Smooth muscle cell (in vitro differentiated cells): Measurements from ENCODE around the gene DDX3Y. TPM values are rescaled to one million over a fixed set of nuclear protein-coding genes. Genes with fewer than 3 reads are reported as not detected.

ENCODE experiments used
- DNase-seq: peaks from one replicate; lab custom pipeline; 2025; ENCODE audit not compliant: unreplicated experiment; lab: John Stamatoyannopoulos, UW
- H2AFZ ChIP-seq: fragments of 200-600 bp; sonication (generic); 2 replicates; pipeline ENCODE4 v1.6.0; 2016; ENCODE audit warnings: antibody characterized with exemption, low read depth, mild to moderate bottlenecking
- H3F3A ChIP-seq: fragments of 200-600 bp; sonication (generic); 2 replicates; pipeline ENCODE4 v1.6.0; 2017; ENCODE audit warnings: antibody characterized with exemption, low read depth
- H3K27ac ChIP-seq: fragments of 200-600 bp; sonication (generic); 2 replicates; pipeline ENCODE4 v1.5.1; 2016; ENCODE audit warnings: low read depth, mild to moderate bottlenecking
- H3K27me3 ChIP-seq: fragments of 200-600 bp; sonication (generic); 2 replicates; pipeline ENCODE4 v1.6.1; 2016; ENCODE audit warnings: low read depth, mild to moderate bottlenecking
- H3K36me3 ChIP-seq: fragments of 200-600 bp; sonication (generic); 2 replicates; pipeline ENCODE4 v1.5.1; 2016; ENCODE audit warnings: low read depth
- H3K4me1 ChIP-seq: fragments of 200-600 bp; sonication (generic); 2 replicates; pipeline ENCODE4 v1.5.1; 2016; ENCODE audit warnings: low read depth
- H3K4me2 ChIP-seq: fragments of 200-600 bp; sonication (generic); 2 replicates; pipeline ENCODE4 v1.6.0; 2016; ENCODE audit warnings: mild to moderate bottlenecking
- H3K4me3 ChIP-seq: fragments of 200-600 bp; sonication (generic); 2 replicates; pipeline ENCODE4 v1.5.1; 2016; ENCODE audit warnings: mild to moderate bottlenecking
- H3K79me2 ChIP-seq: fragments of 200-600 bp; sonication (generic); 2 replicates; pipeline ENCODE4 v1.6.0; 2016; ENCODE audit warnings: low read depth, mild to moderate bottlenecking
- H3K9ac ChIP-seq: fragments of 200-600 bp; sonication (generic); 2 replicates; pipeline ENCODE4 v1.6.0; 2016; ENCODE audit warnings: low read depth
- H3K9me3 ChIP-seq: fragments of 200-600 bp; sonication (generic); replicated peaks from 2 replicates; pipeline ENCODE4 v1.5.1; 2016; ENCODE audit warnings: low read depth
- H4K20me1 ChIP-seq: fragments of 200-600 bp; sonication (generic); 2 replicates; pipeline ENCODE4 v1.6.0; 2016; ENCODE audit warnings: low read depth
- CTCF ChIP-seq: fragments of 200-600 bp; sonication (generic); IDR thresholded peaks from 2 replicates; pipeline ENCODE4 v1.5.1; 2017; ENCODE audit warnings: borderline replicate concordance, mild to moderate bottlenecking, antibody characterized with exemption; ENCODE audit not compliant: insufficient read depth, poor library complexity, severe bottlenecking
- WGBS: methylation state at CpG from one replicate; pipeline ENCODE4 v1.1.7; 2016; ENCODE audit warnings: low lambda C conversion rate; 5-methylcytosine and 5-hydroxymethylcytosine counted together
- polyA plus RNA-seq: library from polyadenylated mRNA; unstranded; fragments of >200 nt; fragmentation: Nextera tagmentation; extraction: Ambion mirVana; gene quantifications from 2 replicates; pipeline ENCODE4 v1.2.1, GENCODE V29; 2016
- total RNA-seq: library from RNA; depleted of rRNA; stranded (reverse); fragments of >200 nt; gene quantifications from 2 replicates; pipeline ENCODE4 v1.2.3, GENCODE V29; 2014

DDX3Y gene
- total and polyA plus RNA-seq, 2 experiments from 2014 or later = not detected

GRCh38 chrY:12896973-12897372, 7.7 kb upstream of the DDX3Y start:
- Histone ChIP-seq H3K4me2 (no peak overlapping the region), H3K27ac (no peak overlapping the region), H3F3A (no peaks in the 10 kb centered on the region), H3K4me1 (no peaks in the 10 kb centered on the region), H3K9ac (no peak overlapping the region), H2AFZ (no peak overlapping the region), H3K27me3 (no peaks in the 10 kb centered on the region), H3K4me3 (no peak overlapping the region), H3K79me2 (no peaks in the 10 kb centered on the region), H3K36me3 (no peaks in the 10 kb centered on the region), H4K20me1 (no peaks in the 10 kb centered on the region), H3K9me3 (no peaks in the 10 kb centered on the region)
- DNase-seq = no peak
- TF ChIP-seq CTCF = no peak

- H3K4me3 ChIP-seq = no peak overlapping the region
- H3K4me2 ChIP-seq = no peak overlapping the region
- H3K4me1 ChIP-seq = no peaks in the 10 kb centered on the region
- no peaks in the 10 kb centered on the region for H3K79me2 ChIP-seq
- WGBS = no CpG with 5 or more reads among the region's 2 CpGs
- H3K27ac ChIP-seq = no peak overlapping the region
- H3K9ac ChIP-seq = no peak overlapping the region
- H3K9me3 ChIP-seq = no peaks in the 10 kb centered on the region
- H2AFZ ChIP-seq = no peak overlapping the region
- no peaks in the 10 kb centered on the region for H3K36me3 ChIP-seq
- H3F3A ChIP-seq = no peaks in the 10 kb centered on the region
- no peak for TF ChIP-seq CTCF
- no peak for DNase-seq
- no peaks in the 10 kb centered on the region for H4K20me1 ChIP-seq
- no peaks in the 10 kb centered on the region for H3K27me3 ChIP-seq
Observed at GRCh38 chrY:12898604-12899003, 6.1 kb upstream of the DDX3Y start.

- TF ChIP-seq CTCF = no peak
- Histone ChIP-seq H3K36me3 (no peaks in the 10 kb centered on the region), H3K9me3 (no peaks in the 10 kb centered on the region), H2AFZ (no peak overlapping the region), H3K4me2 (no peak overlapping the region), H3K27ac (no peak overlapping the region), H3K4me1 (no peaks in the 10 kb centered on the region), H3K9ac (no peak overlapping the region), H3K79me2 (no peaks in the 10 kb centered on the region), H3K27me3 (no peaks in the 10 kb centered on the region), H4K20me1 (no peaks in the 10 kb centered on the region), H3F3A (no peaks in the 10 kb centered on the region), H3K4me3 (no peak overlapping the region)
- DNase-seq = no peak
- no CpG with 5 or more reads among the region's 19 CpGs for whole genome bisulfite sequencing
Observed at GRCh38 chrY:12905517-12905872, 827 bp downstream of the DDX3Y start.

GRCh38 chrY:12905895-12906294, 1.2 kb downstream of the DDX3Y start:
- Histone ChIP-seq H3K79me2 (no peaks in the 10 kb centered on the region), H3K27me3 (no peaks in the 10 kb centered on the region), H3K36me3 (no peaks in the 10 kb centered on the region), H3K9me3 (no peaks in the 10 kb centered on the region), H4K20me1 (no peaks in the 10 kb centered on the region), H3K4me3 (no peak overlapping the region), H3K9ac (no peak overlapping the region), H2AFZ (no peak overlapping the region), H3K4me2 (no peak overlapping the region), H3K4me1 (no peaks in the 10 kb centered on the region), H3K27ac (no peak overlapping the region), H3F3A (no peaks in the 10 kb centered on the region)
- no peak for DNase-seq
- TF ChIP-seq CTCF = no peak
- WGBS = no CpG with 5 or more reads among the region's 15 CpGs
